DND-41 (cell line): Measurements from ENCODE around the gene LOX.

ENCODE experiments used
- ATAC-seq: fragments of 200-7000 bp; cut with Tn5 transposase; 3 replicates; pipeline ENCODE4 v1.9.1; 2021; ENCODE audit warnings: low read depth; ENCODE audit not compliant: insufficient read depth
- DNase-seq: peaks from one replicate; pipeline ENCODE4 v3.0.0-alpha.2; 2020
- H2AFZ ChIP-seq: 2 replicates; pipeline ENCODE4 v1.6.0; 2012; ENCODE audit warnings: low read depth, low read length
- H3K27ac ChIP-seq: 2 replicates; pipeline ENCODE4 v1.5.1; 2012; ENCODE audit warnings: low read length, inconsistent platforms
- H3K27me3 ChIP-seq: fragments of 200-600 bp; sonication (generic); 2 replicates; pipeline ENCODE4 v1.6.0; 2012; ENCODE audit warnings: low read length, mild to moderate bottlenecking, inconsistent platforms; ENCODE audit not compliant: insufficient read depth, poor library complexity
- H3K36me3 ChIP-seq: 2 replicates; pipeline ENCODE4 v1.5.1; 2012; ENCODE audit warnings: low read length, inconsistent platforms; ENCODE audit not compliant: insufficient read depth
- H3K4me1 ChIP-seq: 2 replicates; pipeline ENCODE4 v1.5.1; 2012; ENCODE audit warnings: mild to moderate bottlenecking, low read length; ENCODE audit not compliant: insufficient read depth
- H3K4me2 ChIP-seq: 2 replicates; pipeline ENCODE4 v1.6.0; 2012; ENCODE audit warnings: mild to moderate bottlenecking, moderate library complexity, low read length, inconsistent platforms; ENCODE audit not compliant: insufficient read depth
- H3K4me3 ChIP-seq, 2 experiments: fragments of 200-600 bp in 1 of 2; shearing (Covaris generic) in 1 of 2; 2 replicates each; pipeline ENCODE4 v1.5.1; 2012 to 2016; ENCODE audit warnings: inconsistent platforms in 2 of 2, low read length in 2 of 2, mild to moderate bottlenecking in 2 of 2, low read depth in 1 of 2, moderate library complexity in 1 of 2
- H3K79me2 ChIP-seq: 2 replicates; pipeline ENCODE4 v1.6.0; 2012; ENCODE audit warnings: low read length, inconsistent platforms; ENCODE audit not compliant: insufficient read depth
- H3K9ac ChIP-seq: 2 replicates; pipeline ENCODE4 v1.6.0; 2012; ENCODE audit warnings: low read depth, mild to moderate bottlenecking, inconsistent platforms, low read length, moderate library complexity
- H3K9me3 ChIP-seq: 2 replicates; pipeline ENCODE4 v1.5.1; 2012; ENCODE audit warnings: low read length, moderate library complexity, mild to moderate bottlenecking, inconsistent platforms; ENCODE audit not compliant: insufficient read depth, severe bottlenecking
- H4K20me1 ChIP-seq: 2 replicates; pipeline ENCODE4 v1.6.0; 2012; ENCODE audit warnings: low read length; ENCODE audit not compliant: insufficient read depth
- CTCF ChIP-seq: IDR thresholded peaks from 2 replicates; pipeline ENCODE4 v1.5.1; 2012; ENCODE audit warnings: borderline replicate concordance, low read length, moderate library complexity, mild to moderate bottlenecking; ENCODE audit not compliant: poor library complexity, severe bottlenecking; ENCODE audit errors: extremely low read depth
- EZH2 ChIP-seq: IDR thresholded peaks from 3 replicates; pipeline ENCODE4 v1.6.1; 2012; ENCODE audit warnings: borderline replicate concordance, low read depth, mild to moderate bottlenecking, moderate library complexity, low read length, inconsistent platforms; ENCODE audit not compliant: severe bottlenecking

The LOX gene

GRCh38 chr5:122073864-122074263 lies 4.2 kb downstream of the LOX start:
- H3K9ac ChIP-seq: no peak overlapping the region
- H3K4me3 ChIP-seq: no peak overlapping the region
- H2AFZ ChIP-seq: no peak overlapping the region
- H3K27me3 ChIP-seq: no peaks in the 10 kb centered on the region
- H3K79me2 ChIP-seq: no peaks in the 10 kb centered on the region
- DNase-seq (no peak), ATAC-seq (no peak)
- H3K9me3 ChIP-seq: peaks cover 10% of the 10 kb centered on the region
- H4K20me1 ChIP-seq: no peaks in the 10 kb centered on the region
- no peaks in the 10 kb centered on the region for H3K4me1 ChIP-seq
- TF ChIP-seq CTCF (no peak), EZH2 (no peak)
- H3K27ac ChIP-seq: no peak overlapping the region
- no peak overlapping the region for H3K4me2 ChIP-seq
- H3K36me3 ChIP-seq: peaks cover 7% of the 10 kb centered on the region; the same call in 1 of the 2 replicates

GRCh38 chr5:122073018-122073417 lies 5.0 kb downstream of the LOX start:
- TF ChIP-seq EZH2: no peak
- no peak for TF ChIP-seq CTCF
- H3K36me3 ChIP-seq: peaks cover 7% of the 10 kb centered on the region; the same call in 1 of the 2 replicates
- no peaks in the 10 kb centered on the region for H3K4me1 ChIP-seq
- H3K9me3 ChIP-seq: peaks cover 10% of the 10 kb centered on the region
- H3K4me2 ChIP-seq: no peak overlapping the region
- no peaks in the 10 kb centered on the region for H3K27me3 ChIP-seq
- no peak overlapping the region for H2AFZ ChIP-seq
- no peaks in the 10 kb centered on the region for H3K79me2 ChIP-seq
- no peaks in the 10 kb centered on the region for H4K20me1 ChIP-seq
- H3K9ac ChIP-seq: no peak overlapping the region
- no peak overlapping the region for H3K27ac ChIP-seq
- ATAC-seq (no peak), DNase-seq (no peak)
- H3K4me3 ChIP-seq: no peak overlapping the region

GRCh38 chr5:122067390-122067789 lies 10.7 kb downstream of the LOX start:
- Histone ChIP-seq H3K27ac (no peak overlapping the region), H4K20me1 (no peaks in the 10 kb centered on the region), H3K4me1 (no peaks in the 10 kb centered on the region), H3K27me3 (no peaks in the 10 kb centered on the region), H3K79me2 (no peaks in the 10 kb centered on the region), H3K4me2 (no peak overlapping the region), H2AFZ (no peak overlapping the region), H3K36me3 (no peaks in the 10 kb centered on the region), H3K9me3 (no peaks in the 10 kb centered on the region), H3K9ac (no peak overlapping the region), H3K4me3 (no peak overlapping the region)
- ATAC-seq: no peak
- no peak for DNase-seq
- TF ChIP-seq CTCF (no peak), EZH2 (no peak)

GRCh38 chr5:122064992-122065391 lies 13.1 kb downstream of the LOX start:
- ATAC-seq: no peak
- Histone ChIP-seq H3K36me3 (no peaks in the 10 kb centered on the region), H3K4me3 (no peak overlapping the region), H4K20me1 (no peaks in the 10 kb centered on the region), H3K27ac (no peak overlapping the region), H3K27me3 (no peaks in the 10 kb centered on the region), H3K9me3 (no peaks in the 10 kb centered on the region), H3K9ac (no peak overlapping the region), H3K4me1 (no peaks in the 10 kb centered on the region), H3K79me2 (no peaks in the 10 kb centered on the region), H3K4me2 (no peak overlapping the region), H2AFZ (no peak overlapping the region)
- no peak for DNase-seq
- TF ChIP-seq EZH2 (no peak), CTCF (no peak)
